DMS79 (cell line): ENCODE data around the gene RAET1G.
"Not testable (repeated sequence)": the region's sequence is repeated elsewhere in the genome, so short reads cannot be mapped to it uniquely, and the experiment has no call there.

Source experiments
- DNase-seq: peaks from one replicate; lab custom pipeline; 2025; lab: John Stamatoyannopoulos, UW

RAET1G gene

GRCh38 chr6:149922642-149923326 is at the start of gene RAET1G:
RAET1G (minus strand) TSS chr6:149923121; CDS start chr6:149923010, 111 bp downstream.
- DNase-seq: peak; percentile 9

- no peak for DNase-seq
Measured at GRCh38 chr6:149969635-149970034, 46.7 kb upstream of the RAET1G start.

- DNase-seq: not testable (repeated sequence)
Measured at GRCh38 chr6:149968909-149969308, 46.0 kb upstream of the RAET1G start.

- not testable (repeated sequence) for DNase-seq
Measured at GRCh38 chr6:149967999-149968398, 45.1 kb upstream of the RAET1G start.

GRCh38 chr6:149967591-149967990 is 44.7 kb upstream of the RAET1G start:
- DNase-seq: no peak

- not testable (repeated sequence) for DNase-seq
Measured at GRCh38 chr6:149966319-149966718, 43.4 kb upstream of the RAET1G start.

GRCh38 chr6:149965194-149966020 is 42.5 kb upstream of the RAET1G start:
- DNase-seq: no peak

- no peak for DNase-seq
Measured at GRCh38 chr6:149964308-149965193, 41.6 kb upstream of the RAET1G start.

- peak; percentile 55 for DNase-seq
Measured at GRCh38 chr6:149963462-149964307, 40.8 kb upstream of the RAET1G start, which contains the start of gene ULBP1. ULBP1 (plus strand) TSS chr6:149963943; CDS start chr6:149964050, 107 bp downstream.

GRCh38 chr6:149963212-149963461 is 40.2 kb upstream of the RAET1G start:
- DNase-seq: no peak

- DNase-seq: no peak
Measured at GRCh38 chr6:149962461-149963211, 39.7 kb upstream of the RAET1G start.

GRCh38 chr6:149961728-149962425 is 39.0 kb upstream of the RAET1G start:
- no peak for DNase-seq

GRCh38 chr6:149960488-149960887 is 37.6 kb upstream of the RAET1G start:
- DNase-seq: no peak

GRCh38 chr6:149959806-149960205 is 36.9 kb upstream of the RAET1G start:
- DNase-seq: not testable (repeated sequence)

GRCh38 chr6:149958124-149958523 is 35.2 kb upstream of the RAET1G start:
- not testable (repeated sequence) for DNase-seq

GRCh38 chr6:149955654-149956317 is 32.9 kb upstream of the RAET1G start:
- DNase-seq: not testable (repeated sequence)

- DNase-seq: not testable (repeated sequence)
Measured at GRCh38 chr6:149954984-149955653, 32.2 kb upstream of the RAET1G start.

- DNase-seq: not testable (repeated sequence)
Measured at GRCh38 chr6:149954328-149954983, 31.5 kb upstream of the RAET1G start.
